Muscle layer of colon (tissue), 2 donors: ENCODE measurements around the gene PTGFRN.
A peak's percentile ranks its signal among the peaks of the same experiment; 100 is the strongest.
"Not testable (repeated sequence)": the region's sequence is repeated elsewhere in the genome, so short reads cannot be mapped to it uniquely, and the experiment has no call there.

Source experiments
- H3K27ac ChIP-seq: one replicate; pipeline ENCODE4 v1.7.0; 2013; ENCODE audit warnings: low read depth, mild to moderate bottlenecking, low read length, moderate library complexity
- H3K27me3 ChIP-seq, 2 donors: one replicate each; pipeline ENCODE4 v1.7.0; 2013; ENCODE audit warnings: low read length in 2 of 2, mild to moderate bottlenecking in 2 of 2; ENCODE audit not compliant: insufficient read depth in 2 of 2, control insufficient read depth in 1 of 2
- H3K36me3 ChIP-seq: one replicate; pipeline ENCODE4 v1.7.0; 2013; ENCODE audit warnings: mild to moderate bottlenecking, low read length; ENCODE audit not compliant: insufficient read depth
- H3K4me1 ChIP-seq: one replicate; pipeline ENCODE4 v1.7.0; 2013; ENCODE audit warnings: mild to moderate bottlenecking, low read length; ENCODE audit not compliant: insufficient read depth
- H3K4me3 ChIP-seq, 2 donors: one replicate each; pipeline ENCODE4 v1.7.0; 2013; ENCODE audit warnings: low read length in 2 of 2, low read depth in 1 of 2, mild to moderate bottlenecking in 1 of 2, moderate library complexity in 1 of 2
- H3K9ac ChIP-seq: one replicate; pipeline ENCODE4 v1.7.0; 2013; ENCODE audit warnings: low read length
- H3K9me3 ChIP-seq: one replicate; pipeline ENCODE4 v1.7.0; 2013; ENCODE audit warnings: mild to moderate bottlenecking, low read length
- donor health status: abdominal sarcoma.
- donor health status: Adenocarcinoma of cecum.

PTGFRN gene

GRCh38 chr1:116962987-116963639 is 53.4 kb downstream of the PTGFRN start:
- no peaks in the 10 kb centered on the region for H3K9me3 ChIP-seq
- H3K27me3 ChIP-seq, result no peaks in the 10 kb centered on the region
- H3K27ac ChIP-seq, result no peak overlapping the region
- no peak overlapping the region for H3K4me3 ChIP-seq
- H3K9ac ChIP-seq, result no peak overlapping the region
- peaks cover 54% of the 10 kb centered on the region for H3K36me3 ChIP-seq
- H3K4me1 ChIP-seq, result peaks cover 10% of the 10 kb centered on the region

GRCh38 chr1:116966791-116967190 is 57.1 kb downstream of the PTGFRN start:
- H3K27ac ChIP-seq, result no peak overlapping the region

GRCh38 chr1:116968724-116969123 is 59.0 kb downstream of the PTGFRN start:
- H3K27ac ChIP-seq, result no peak overlapping the region
- H3K27me3 ChIP-seq, result no peaks in the 10 kb centered on the region
- H3K4me1 ChIP-seq, result peaks cover 18% of the 10 kb centered on the region
- no peaks in the 10 kb centered on the region for H3K9me3 ChIP-seq
- no peak overlapping the region for H3K9ac ChIP-seq
- H3K36me3 ChIP-seq, result peaks cover 24% of the 10 kb centered on the region
- no peak overlapping the region for H3K4me3 ChIP-seq

More at GRCh38 chr1:116966791-116967190, 57.1 kb downstream of the PTGFRN start:
- Histone ChIP-seq H3K9ac (no peak overlapping the region), H3K27me3 (no peaks in the 10 kb centered on the region), H3K9me3 (no peaks in the 10 kb centered on the region), H3K36me3 (peaks cover 42% of the 10 kb centered on the region), H3K4me1 (peaks cover 13% of the 10 kb centered on the region), H3K4me3 (no peak overlapping the region)

- no peaks in the 10 kb centered on the region for H3K9me3 ChIP-seq
Measured at GRCh38 chr1:116971258-116971860, 61.6 kb downstream of the PTGFRN start.

GRCh38 chr1:116971965-116972673 is 62.4 kb downstream of the PTGFRN start:
- no peaks in the 10 kb centered on the region for H3K27me3 ChIP-seq
- no peak overlapping the region for H3K4me3 ChIP-seq
- H3K9me3 ChIP-seq, result no peaks in the 10 kb centered on the region
- H3K4me1 ChIP-seq, result peaks cover 18% of the 10 kb centered on the region
- peak overlapping the region; percentile 17 for H3K27ac ChIP-seq
- H3K36me3 ChIP-seq, result peaks cover 18% of the 10 kb centered on the region
- no peak overlapping the region for H3K9ac ChIP-seq

More at GRCh38 chr1:116971258-116971860, 61.6 kb downstream of the PTGFRN start:
- H3K36me3 ChIP-seq, result peaks cover 20% of the 10 kb centered on the region
- peaks cover 18% of the 10 kb centered on the region for H3K4me1 ChIP-seq
- H3K4me3 ChIP-seq, result no peak overlapping the region
- H3K27ac ChIP-seq, result peak overlapping the region; percentile 17
- no peaks in the 10 kb centered on the region for H3K27me3 ChIP-seq
- H3K9ac ChIP-seq, result no peak overlapping the region

- Histone ChIP-seq H3K4me1 (peaks cover 18% of the 10 kb centered on the region), H3K36me3 (peaks cover 13% of the 10 kb centered on the region), H3K27ac (no peak overlapping the region), H3K27me3 (no peaks in the 10 kb centered on the region), H3K9me3 (no peaks in the 10 kb centered on the region), H3K9ac (no peak overlapping the region), H3K4me3 (no peak overlapping the region)
Measured at GRCh38 chr1:116972674-116973030, 62.9 kb downstream of the PTGFRN start.

GRCh38 chr1:116980309-116980708 is 70.6 kb downstream of the PTGFRN start:
- not testable (repeated sequence) for H3K9me3 ChIP-seq, H3K27ac ChIP-seq, H3K27me3 ChIP-seq, H3K36me3 ChIP-seq, H3K9ac ChIP-seq, H3K4me3 ChIP-seq
- H3K4me1 ChIP-seq, result peaks cover 34% of the 10 kb centered on the region

GRCh38 chr1:116981521-116982037 is 71.9 kb downstream of the PTGFRN start:
- Histone ChIP-seq H3K36me3 (no peaks in the 10 kb centered on the region), H3K27me3 (no peaks in the 10 kb centered on the region), H3K27ac (no peak overlapping the region), H3K4me1 (peaks cover 45% of the 10 kb centered on the region), H3K9ac (no peak overlapping the region), H3K9me3 (no peaks in the 10 kb centered on the region), H3K4me3 (no peak overlapping the region)

GRCh38 chr1:116982319-116983004 is 72.7 kb downstream of the PTGFRN start:
- Histone ChIP-seq H3K27me3 (no peaks in the 10 kb centered on the region), H3K9ac (no peak overlapping the region), H3K27ac (no peak overlapping the region), H3K9me3 (no peaks in the 10 kb centered on the region), H3K36me3 (peaks cover 8% of the 10 kb centered on the region), H3K4me3 (no peak overlapping the region), H3K4me1 (peaks cover 54% of the 10 kb centered on the region)

- H3K36me3 ChIP-seq, result peaks cover 13% of the 10 kb centered on the region
- H3K9me3 ChIP-seq, result no peaks in the 10 kb centered on the region
- H3K4me3 ChIP-seq, result no peak overlapping the region
- peaks cover 61% of the 10 kb centered on the region for H3K4me1 ChIP-seq
- no peaks in the 10 kb centered on the region for H3K27me3 ChIP-seq
- H3K9ac ChIP-seq, result no peak overlapping the region
- no peak overlapping the region for H3K27ac ChIP-seq
Measured at GRCh38 chr1:116983112-116983511, 73.4 kb downstream of the PTGFRN start.

- H3K27ac ChIP-seq, result no peak overlapping the region
- no peaks in the 10 kb centered on the region for H3K9me3 ChIP-seq
- H3K27me3 ChIP-seq, result no peaks in the 10 kb centered on the region
- H3K4me3 ChIP-seq, result no peak overlapping the region
- no peak overlapping the region for H3K9ac ChIP-seq
- H3K4me1 ChIP-seq, result peaks cover 66% of the 10 kb centered on the region
- H3K36me3 ChIP-seq, result peaks cover 13% of the 10 kb centered on the region
Measured at GRCh38 chr1:116983678-116984077, 74.0 kb downstream of the PTGFRN start.
